ENCODE data around the gene LRRC2. TPM values are rescaled to one million over a fixed set of nuclear protein-coding genes. Genes with fewer than 3 reads are reported as not detected.
"Not testable (repeated sequence)": the region's sequence is repeated elsewhere in the genome, so short reads cannot be mapped to it uniquely, and the experiment has no call there.

LRRC2 gene
- total RNA-seq, 1 experiment from 2014 or later, result 0.17 TPM

- DNase-seq (ENCODE audit: low read depth), result peak; percentile 93
These were observed 7.7 kb downstream of the LRRC2 start for GRCh38 chr3:46558184-46559043.

- no peak for DNase-seq (ENCODE audit: low read depth)
These were observed 8.3 kb downstream of the LRRC2 start for GRCh38 chr3:46557814-46558183.

- DNase-seq (ENCODE audit: low read depth), result no peak
These were observed 12.9 kb downstream of the LRRC2 start for GRCh38 chr3:46553154-46553553.

- no peak for DNase-seq (ENCODE audit: low read depth)
These were observed 13.6 kb downstream of the LRRC2 start for GRCh38 chr3:46552538-46552937.

GRCh38 chr3:46551615-46552014 is 14.5 kb downstream of the LRRC2 start:
- no peak for DNase-seq (ENCODE audit: low read depth)

- DNase-seq (ENCODE audit: low read depth), result no peak
These were observed 16.1 kb downstream of the LRRC2 start for GRCh38 chr3:46549989-46550388.

GRCh38 chr3:46549408-46549904 is 16.6 kb downstream of the LRRC2 start:
- DNase-seq (ENCODE audit: low read depth), result no peak

- DNase-seq (ENCODE audit: low read depth), result not testable (repeated sequence)
These were observed 17.5 kb downstream of the LRRC2 start for GRCh38 chr3:46548611-46549010.

GRCh38 chr3:46546896-46547440 is 19.1 kb downstream of the LRRC2 start:
- DNase-seq (ENCODE audit: low read depth), result no peak

GRCh38 chr3:46545818-46546630 is 20.1 kb downstream of the LRRC2 start:
- no peak for DNase-seq (ENCODE audit: low read depth)

GRCh38 chr3:46544771-46545503 is 21.2 kb downstream of the LRRC2 start:
- DNase-seq (ENCODE audit: low read depth), result no peak

GRCh38 chr3:46542801-46543201 is 23.3 kb downstream of the LRRC2 start:
- peak; percentile 77 for DNase-seq (ENCODE audit: low read depth)

- DNase-seq (ENCODE audit: low read depth), result peak; percentile 51
These were observed 23.8 kb downstream of the LRRC2 start for GRCh38 chr3:46542344-46542743.

- no peak for DNase-seq (ENCODE audit: low read depth)
These were observed 24.3 kb downstream of the LRRC2 start for GRCh38 chr3:46541835-46542234.

- DNase-seq (ENCODE audit: low read depth), result no peak
These were observed 25.6 kb downstream of the LRRC2 start for GRCh38 chr3:46540550-46540949.

- no peak for DNase-seq (ENCODE audit: low read depth)
These were observed 26.6 kb downstream of the LRRC2 start for GRCh38 chr3:46539443-46540005.

GRCh38 chr3:46538803-46539442 is 27.2 kb downstream of the LRRC2 start:
- peak; percentile 77 for DNase-seq (ENCODE audit: low read depth)

GRCh38 chr3:46538425-46538802 is 27.7 kb downstream of the LRRC2 start:
- not testable (repeated sequence) for DNase-seq (ENCODE audit: low read depth)

GRCh38 chr3:46537779-46538178 is 28.3 kb downstream of the LRRC2 start:
- no peak for DNase-seq (ENCODE audit: low read depth)

- DNase-seq (ENCODE audit: low read depth), result peak; percentile 27
These were observed 28.8 kb downstream of the LRRC2 start for GRCh38 chr3:46537316-46537715.

GRCh38 chr3:46536758-46537157 is 29.3 kb downstream of the LRRC2 start:
- DNase-seq (ENCODE audit: low read depth), result peak; percentile 35

Measured in M059J (cell line).